ENCODE measurements around the gene FOXO4.
A peak's percentile ranks its signal among the peaks of the same experiment; 100 is the strongest.

Gene FOXO4

GRCh38 chrX:71100581-71101505, 5.2 kb downstream of the FOXO4 start:
- no peaks in the 10 kb centered on the region for H3K27me3 ChIP-seq (ENCODE audit: control insufficient read depth, insufficient read depth, low read length)
- H3K36me3 ChIP-seq (ENCODE audit: control insufficient read depth, insufficient read depth, low read length) = no peaks in the 10 kb centered on the region
- H3K9me3 ChIP-seq (ENCODE audit: control insufficient read depth, low read length) = no peaks in the 10 kb centered on the region
- H3K4me1 ChIP-seq (ENCODE audit: control insufficient read depth, insufficient read depth, low read length) = peaks cover 17% of the 10 kb centered on the region
- H3K4me3 ChIP-seq (ENCODE audit: low read length) = no peak overlapping the region
- H3K9ac ChIP-seq (ENCODE audit: low read length) = no peak overlapping the region

- no peaks in the 10 kb centered on the region for H3K27me3 ChIP-seq (ENCODE audit: control insufficient read depth, insufficient read depth, low read length)
- H3K36me3 ChIP-seq (ENCODE audit: control insufficient read depth, insufficient read depth, low read length) = no peaks in the 10 kb centered on the region
- H3K4me1 ChIP-seq (ENCODE audit: control insufficient read depth, insufficient read depth, low read length) = peaks cover 17% of the 10 kb centered on the region
- H3K9me3 ChIP-seq (ENCODE audit: control insufficient read depth, low read length) = no peaks in the 10 kb centered on the region
- H3K4me3 ChIP-seq (ENCODE audit: low read length) = no peak overlapping the region
- no peak overlapping the region for H3K9ac ChIP-seq (ENCODE audit: low read length)
These were observed 6.6 kb downstream of the FOXO4 start for GRCh38 chrX:71102292-71102691.

GRCh38 chrX:71103110-71103983, 7.7 kb downstream of the FOXO4 start:
- no peaks in the 10 kb centered on the region for H3K9me3 ChIP-seq (ENCODE audit: control insufficient read depth, low read length)
- peaks cover 12% of the 10 kb centered on the region for H3K4me1 ChIP-seq (ENCODE audit: control insufficient read depth, insufficient read depth, low read length)
- H3K9ac ChIP-seq (ENCODE audit: low read length) = peak overlapping the region; percentile 43
- no peaks in the 10 kb centered on the region for H3K36me3 ChIP-seq (ENCODE audit: control insufficient read depth, insufficient read depth, low read length)
- H3K27me3 ChIP-seq (ENCODE audit: control insufficient read depth, insufficient read depth, low read length) = no peaks in the 10 kb centered on the region
- no peak overlapping the region for H3K4me3 ChIP-seq (ENCODE audit: low read length)

DNA sequence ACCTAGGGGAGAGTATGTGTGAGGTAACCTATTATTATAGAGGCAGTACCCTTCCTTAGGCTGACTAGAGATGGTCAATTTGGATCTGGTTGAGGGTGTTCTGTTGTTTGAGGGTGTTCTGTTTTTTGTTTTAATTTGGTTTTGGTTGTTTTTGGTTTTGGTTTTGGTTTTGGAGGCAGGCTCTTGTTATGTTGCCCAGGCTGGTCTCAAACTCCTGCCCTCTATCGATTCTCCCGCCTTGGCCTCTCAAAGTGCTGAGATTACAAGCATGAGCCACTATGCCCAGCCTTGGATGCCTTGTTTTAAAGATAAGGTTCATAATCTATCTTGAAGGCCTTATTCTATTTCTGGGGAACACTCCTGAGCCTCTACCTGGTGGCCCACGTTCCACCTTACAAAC, 10.0 kb downstream of the FOXO4 start:
- Histone ChIP-seq H3K9me3 (ENCODE audit: control insufficient read depth, low read length) (no peaks in the 10 kb centered on the region), H3K4me3 (ENCODE audit: low read length) (no peak overlapping the region), H3K27me3 (ENCODE audit: control insufficient read depth, insufficient read depth, low read length) (no peaks in the 10 kb centered on the region)

DNA sequence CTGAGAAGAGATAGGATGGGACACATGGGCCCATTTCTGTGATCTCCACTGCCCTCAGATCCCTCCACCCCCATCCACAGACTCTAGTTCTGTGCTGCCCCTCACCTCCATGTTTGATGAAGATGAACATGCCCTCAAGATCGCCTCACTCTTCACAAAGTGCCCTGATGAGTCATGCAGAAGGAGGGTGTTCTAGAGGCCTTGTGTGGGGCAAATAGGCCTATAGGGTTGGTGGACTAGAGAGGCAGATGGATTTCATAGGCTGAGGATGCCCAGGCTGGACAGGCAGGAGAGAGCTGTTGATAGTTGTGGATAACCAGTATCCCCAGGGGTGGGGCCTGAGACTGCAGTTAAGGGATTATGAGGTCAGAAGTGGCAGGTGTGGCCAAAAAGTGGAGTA, 10.8 kb downstream of the FOXO4 start, which contains the start of gene CXorf65:
CXorf65 (minus strand) TSS at position 314 of the 400 bp plus-strand sequence; CDS start at position 130, 184 bp downstream.
- Histone ChIP-seq H3K36me3 (ENCODE audit: control insufficient read depth, insufficient read depth, low read length) (no peaks in the 10 kb centered on the region), H3K4me1 (ENCODE audit: control insufficient read depth, insufficient read depth, low read length) (peaks cover 16% of the 10 kb centered on the region), H3K27me3 (ENCODE audit: control insufficient read depth, insufficient read depth, low read length) (no peaks in the 10 kb centered on the region), H3K4me3 (ENCODE audit: low read length) (no peak within 1 kb of the TSS), H3K9ac (ENCODE audit: low read length) (no peak within 1 kb of the TSS), H3K9me3 (ENCODE audit: control insufficient read depth, low read length) (no peaks in the 10 kb centered on the region)

More for the DNA sequence above, 10.0 kb downstream of the FOXO4 start:
- H3K36me3 ChIP-seq (ENCODE audit: control insufficient read depth, insufficient read depth, low read length) = no peaks in the 10 kb centered on the region
- peaks cover 12% of the 10 kb centered on the region for H3K4me1 ChIP-seq (ENCODE audit: control insufficient read depth, insufficient read depth, low read length)
- no peak overlapping the region for H3K9ac ChIP-seq (ENCODE audit: low read length)

DNA sequence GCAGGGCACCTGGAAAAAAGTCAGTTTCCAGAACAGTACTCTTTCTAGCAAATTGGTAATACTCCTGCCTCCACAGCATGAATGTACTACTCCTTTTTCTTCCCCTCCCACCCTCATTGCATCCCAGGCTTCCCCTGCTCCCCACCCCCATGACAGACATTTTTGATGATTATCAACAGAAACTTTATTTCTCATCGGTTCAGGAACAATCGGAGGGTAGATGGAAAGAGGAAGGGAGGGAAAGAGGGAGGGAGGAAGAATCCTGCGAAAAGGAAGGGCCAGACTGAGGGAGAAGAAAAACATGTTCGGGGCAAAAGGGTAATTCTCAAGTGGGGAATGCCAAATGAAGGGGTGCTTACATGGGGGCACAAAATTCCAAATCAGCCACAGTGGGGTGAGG, 11.6 kb downstream of the FOXO4 start:
- Histone ChIP-seq H3K9me3 (ENCODE audit: control insufficient read depth, low read length) (no peaks in the 10 kb centered on the region), H3K36me3 (ENCODE audit: control insufficient read depth, insufficient read depth, low read length) (no peaks in the 10 kb centered on the region), H3K27me3 (ENCODE audit: control insufficient read depth, insufficient read depth, low read length) (no peaks in the 10 kb centered on the region), H3K9ac (ENCODE audit: low read length) (no peak overlapping the region), H3K4me1 (ENCODE audit: control insufficient read depth, insufficient read depth, low read length) (peaks cover 24% of the 10 kb centered on the region), H3K4me3 (ENCODE audit: low read length) (no peak overlapping the region)

GRCh38 chrX:71107762-71108360, 12.2 kb downstream of the FOXO4 start:
- Histone ChIP-seq H3K4me1 (ENCODE audit: control insufficient read depth, insufficient read depth, low read length) (peaks cover 24% of the 10 kb centered on the region), H3K27me3 (ENCODE audit: control insufficient read depth, insufficient read depth, low read length) (no peaks in the 10 kb centered on the region), H3K36me3 (ENCODE audit: control insufficient read depth, insufficient read depth, low read length) (no peaks in the 10 kb centered on the region), H3K9me3 (ENCODE audit: control insufficient read depth, low read length) (no peaks in the 10 kb centered on the region), H3K9ac (ENCODE audit: low read length) (no peak overlapping the region), H3K4me3 (ENCODE audit: low read length) (no peak overlapping the region)

GRCh38 chrX:71109051-71109450, 13.4 kb downstream of the FOXO4 start:
- H3K9me3 ChIP-seq (ENCODE audit: control insufficient read depth, low read length) = no peaks in the 10 kb centered on the region
- no peak overlapping the region for H3K9ac ChIP-seq (ENCODE audit: low read length)
- no peaks in the 10 kb centered on the region for H3K36me3 ChIP-seq (ENCODE audit: control insufficient read depth, insufficient read depth, low read length)
- H3K4me3 ChIP-seq (ENCODE audit: low read length) = no peak overlapping the region
- H3K27me3 ChIP-seq (ENCODE audit: control insufficient read depth, insufficient read depth, low read length) = no peaks in the 10 kb centered on the region
- H3K4me1 ChIP-seq (ENCODE audit: control insufficient read depth, insufficient read depth, low read length) = peaks cover 14% of the 10 kb centered on the region

DNA sequence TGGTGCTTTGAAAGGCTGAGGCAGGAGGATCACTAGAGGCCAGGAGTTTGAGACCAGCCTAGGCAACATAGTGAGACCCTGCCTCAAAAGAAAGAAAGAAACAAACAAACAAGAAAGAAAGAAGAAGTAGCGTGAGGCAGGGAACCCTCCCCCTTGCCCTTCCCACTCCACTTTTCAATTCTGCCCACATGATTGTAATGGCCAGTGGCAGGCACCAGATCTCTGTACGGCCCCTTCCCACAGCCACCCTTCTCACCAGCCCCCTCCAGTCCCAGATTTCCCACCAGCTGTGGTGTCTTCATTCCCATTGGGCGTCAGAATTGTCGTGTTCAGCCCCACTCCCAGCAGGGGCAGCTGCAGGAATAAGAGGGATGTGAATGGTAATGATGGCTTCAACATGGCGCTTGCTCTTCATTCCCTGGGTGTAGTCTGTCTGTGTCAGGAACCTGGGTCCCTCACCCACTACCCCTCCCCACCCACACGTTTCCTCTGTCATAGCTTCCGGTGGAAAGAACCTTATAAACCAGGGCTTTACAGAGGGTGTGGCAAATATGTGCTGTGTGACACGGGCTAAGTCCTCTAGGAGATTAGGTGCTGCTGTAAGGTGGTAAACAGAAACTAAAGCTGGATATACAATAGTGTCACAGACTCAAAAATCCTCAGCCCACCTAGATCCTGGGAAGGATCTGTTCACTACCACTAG, 15.6 kb downstream of the FOXO4 start, which contains the start of gene IL2RG:
IL2RG (minus strand) TSS at position 437 of the 703 bp plus-strand sequence; CDS start at position 399, 38 bp downstream.
- Histone ChIP-seq H3K27me3 (ENCODE audit: control insufficient read depth, insufficient read depth, low read length) (no peaks in the 10 kb centered on the region), H3K4me1 (ENCODE audit: control insufficient read depth, insufficient read depth, low read length) (peaks cover 12% of the 10 kb centered on the region), H3K9me3 (ENCODE audit: control insufficient read depth, low read length) (no peaks in the 10 kb centered on the region), H3K9ac (ENCODE audit: low read length) (peak within 1 kb of the TSS; percentile 47), H3K4me3 (ENCODE audit: low read length) (no peak within 1 kb of the TSS), H3K36me3 (ENCODE audit: control insufficient read depth, insufficient read depth, low read length) (no peaks in the 10 kb centered on the region)

- no peak overlapping the region for H3K4me3 ChIP-seq (ENCODE audit: low read length)
- no peaks in the 10 kb centered on the region for H3K9me3 ChIP-seq (ENCODE audit: control insufficient read depth, low read length)
- H3K36me3 ChIP-seq (ENCODE audit: control insufficient read depth, insufficient read depth, low read length) = no peaks in the 10 kb centered on the region
- no peaks in the 10 kb centered on the region for H3K27me3 ChIP-seq (ENCODE audit: control insufficient read depth, insufficient read depth, low read length)
- H3K4me1 ChIP-seq (ENCODE audit: control insufficient read depth, insufficient read depth, low read length) = peaks cover 12% of the 10 kb centered on the region
- H3K9ac ChIP-seq (ENCODE audit: low read length) = peak overlapping the region; percentile 15
These were observed 16.3 kb downstream of the FOXO4 start for GRCh38 chrX:71111921-71112431.

DNA sequence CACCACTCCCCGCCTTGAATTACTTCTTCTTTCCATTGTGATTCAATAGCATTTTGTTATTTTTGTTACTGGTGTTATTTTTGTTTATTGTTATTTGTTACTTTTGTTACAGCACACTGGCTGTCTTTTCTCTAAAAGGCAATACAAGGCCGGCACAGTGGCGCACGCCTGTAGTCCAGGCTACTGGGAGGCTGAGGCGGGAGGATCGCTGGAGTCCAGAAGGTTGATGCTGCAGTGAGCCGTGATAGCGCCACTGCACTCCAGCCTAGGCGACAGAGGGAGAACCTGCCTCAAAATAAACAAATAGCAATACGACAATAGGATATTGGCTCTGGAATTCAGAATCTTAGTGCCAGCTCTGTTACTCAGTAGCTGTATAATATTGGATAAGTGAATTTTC, 21.7 kb downstream of the FOXO4 start:
- Histone ChIP-seq H3K36me3 (ENCODE audit: control insufficient read depth, insufficient read depth, low read length) (no peaks in the 10 kb centered on the region), H3K4me3 (ENCODE audit: low read length) (no peak overlapping the region), H3K4me1 (ENCODE audit: control insufficient read depth, insufficient read depth, low read length) (peaks cover 9% of the 10 kb centered on the region), H3K9ac (ENCODE audit: low read length) (no peak overlapping the region), H3K9me3 (ENCODE audit: control insufficient read depth, low read length) (no peaks in the 10 kb centered on the region), H3K27me3 (ENCODE audit: control insufficient read depth, insufficient read depth, low read length) (no peaks in the 10 kb centered on the region)

All from mucosa of stomach (tissue), 1 donor.